K562 (cell line): Measurements from ENCODE around the gene EEPD1. TPM values are rescaled to one million over a fixed set of nuclear protein-coding genes. Genes with fewer than 3 reads are reported as not detected.

Experiments used
- ATAC-seq: fragments of 200-7000 bp; cut with Tn5 transposase; 3 replicates; pipeline ENCODE4 v1.9.1; 2020; ENCODE audit warnings: moderate library complexity
- BruUV-seq: library from RNA; stranded (reverse); fragments of 400-500 nt; replicated peaks from 2 replicates; lab custom pipeline; 2021; lab: Mats Ljungman, UMichigan
- CTCF ChIA-PET: fragments of 300-600 bp; formaldehyde crosslinking; extraction: SDS; loops from one replicate; lab custom pipeline; 2021; ENCODE audit warnings: low intra/inter-chr PET ratio; lab: Yijun Ruan, JAX
- POLR2A ChIA-PET: fragments of 300-600, 350-650 bp; sonication (Branson Sonifier 250); formaldehyde crosslinking; extraction: SDS; loops from one replicate; lab custom pipeline; 2021; ENCODE audit warnings: antibody characterized with exemption, inconsistent platforms; lab: Yijun Ruan, JAX
- DNase-seq, 4 experiments: peaks; one replicate each; pipeline versions ENCODE4 v3.0.0 to v3.0.0-alpha.2; 2011 to 2018; ENCODE audit warnings: low spot score in 3 of 4, mixed read lengths in 3 of 4; ENCODE audit errors: extremely low read depth in 1 of 4
- FAIRE-seq: peaks from 2 replicates; lab custom pipeline; 2011; peaks lifted over from hg19 to GRCh38; lab: Jason Lieb, UNC
- H2AFZ ChIP-seq: 2 replicates; pipeline ENCODE4 v1.6.0; 2011; ENCODE audit warnings: low read depth, low read length, control low read depth, inconsistent platforms
- H3K27ac ChIP-seq: fragments of 200-600 bp; 3 replicates; pipeline ENCODE4 v1.8.0; 2011; ENCODE audit warnings: low read depth, mild to moderate bottlenecking, control low read depth, inconsistent platforms, low read length, moderate library complexity, mixed read lengths; ENCODE audit errors: extremely low read depth
- H3K27me3 ChIP-seq, 2 experiments: fragments of 300-600 bp in 1 of 2; 2 replicates in 1 of 2; 3 replicates in 1 of 2; pipeline versions ENCODE4 v1.6.0 to v1.8.0; 2011; ENCODE audit warnings: inconsistent platforms in 2 of 2, low read length in 2 of 2, mild to moderate bottlenecking in 1 of 2, mixed read lengths in 1 of 2, moderate library complexity in 1 of 2; ENCODE audit not compliant: control insufficient read depth in 2 of 2, insufficient read depth in 2 of 2
- H3K36me3 ChIP-seq: fragments of 300-600 bp; 3 replicates; pipeline ENCODE4 v1.8.0; 2011; ENCODE audit warnings: mild to moderate bottlenecking, low read length, inconsistent platforms; ENCODE audit not compliant: control insufficient read depth, insufficient read depth
- H3K4me1 ChIP-seq, 2 experiments: fragments of 200-600 bp in 1 of 2; replicated peaks in 1 of 2; 2 replicates in 1 of 2; 3 replicates in 1 of 2; pipeline versions ENCODE4 v1.5.1 to v1.8.0; 2011; ENCODE audit warnings: inconsistent platforms in 2 of 2, low read length in 2 of 2, mild to moderate bottlenecking in 1 of 2, mixed read lengths in 1 of 2, moderate library complexity in 1 of 2; ENCODE audit not compliant: control insufficient read depth in 2 of 2, insufficient read depth in 2 of 2
- H3K4me2 ChIP-seq: 2 replicates; pipeline ENCODE4 v1.6.1; 2011; ENCODE audit warnings: low read length, control low read depth, inconsistent platforms, mixed read lengths; ENCODE audit not compliant: insufficient read depth
- H3K4me3 ChIP-seq: fragments of 200-600 bp; sonication (generic), shearing (Covaris generic); 2 replicates; pipeline ENCODE4 v1.5.1; 2016; ENCODE audit warnings: control low read depth, inconsistent platforms
- H3K79me2 ChIP-seq: fragments of 200-600 bp; 3 replicates; pipeline ENCODE4 v1.8.0; 2011; ENCODE audit warnings: low read length, inconsistent platforms; ENCODE audit not compliant: control insufficient read depth, insufficient read depth
- H3K9ac ChIP-seq, 2 experiments: 2 replicates each; pipeline versions ENCODE4 v1.6.0 to v1.6.1; 2011; ENCODE audit warnings: low read depth in 2 of 2, low read length in 2 of 2, control low read depth in 1 of 2, inconsistent platforms in 1 of 2, mild to moderate bottlenecking in 1 of 2, mixed read lengths in 1 of 2; ENCODE audit not compliant: insufficient read depth in 1 of 2
- H3K9me1 ChIP-seq: one replicate; pipeline ENCODE4 v1.6.0; 2011; ENCODE audit warnings: inconsistent platforms, mild to moderate bottlenecking, low read length, moderate library complexity; ENCODE audit not compliant: control insufficient read depth, insufficient read depth
- H3K9me3 ChIP-seq: replicated peaks from 2 replicates; pipeline ENCODE4 v1.5.1; 2011; ENCODE audit warnings: low read depth, low read length, inconsistent platforms; ENCODE audit not compliant: control insufficient read depth, insufficient read depth
- H4K20me1 ChIP-seq: replicated peaks from 2 replicates; pipeline ENCODE4 v1.6.1; 2011; ENCODE audit warnings: low read length, inconsistent platforms, mixed read lengths; ENCODE audit not compliant: control insufficient read depth, insufficient read depth
- ARID4B ChIP-seq: sonication (generic); formaldehyde crosslinking; IDR thresholded peaks from 2 replicates; pipeline ENCODE4 v1.8.0; 2022; ENCODE audit warnings: mild to moderate bottlenecking, missing genetic modification reagents
- FOSL1 ChIP-seq: fragments of 200-800 bp; sonication (Bioruptor generic); conservative IDR thresholded peaks from 2 replicates; pipeline ENCODE4 v1.6.1; 2016; ENCODE audit warnings: missing genetic modification characterization, missing compliant biosample characterization
- WGBS: fragments of 100-300 bp; shearing (Covaris generic); methylation state at CpG from one replicate; pipeline ENCODE4 v1.1.6; 2016; ENCODE audit warnings: low coverage, mixed read lengths; ENCODE audit not compliant: insufficient coverage; ENCODE audit errors: missing lambda C conversion rate; 5-methylcytosine and 5-hydroxymethylcytosine counted together
- in situ Hi-C: fragments of 300-500 bp; cut with MboI; formaldehyde crosslinking; loops from 4 replicates; pipeline ENCODE4 v1.15.0; 2018; ENCODE audit warnings: inconsistent platforms, mixed read lengths
- intact Hi-C: fragments of 100-400 bp; cut with micrococcal nuclease; formaldehyde crosslinking; loops from 2 replicates; pipeline ENCODE4 v1.14.2; 2022
- polyA plus RNA-seq, 8 experiments: library from polyadenylated mRNA; depleted of rRNA in 4 of 8; stranded (reverse) in 5 of 8; unstranded in 3 of 8; fragments of >200 nt; fragmentation: Nextera tagmentation in 2 of 8; fragmentation: Illumina TruSeq in 1 of 8; extraction: Ambion mirVana in 2 of 8; extraction: Trizol in 1 of 8; gene quantifications; 2 replicates each; pipeline versions ENCODE4 v1.2.1 to v1.2.3, GENCODE V29; 2011 to 2014; ENCODE audit warnings: inconsistent platforms in 1 of 8, missing spikeins in 1 of 8
- total RNA-seq, 7 experiments: library from RNA; depleted of rRNA in 6 of 7; stranded (reverse); fragments of >200 nt in 6 of 7; fragmentation: Illumina TruSeq in 2 of 7; extraction: Trizol in 2 of 7; gene quantifications; 2 replicates each; pipeline versions ENCODE4 v1.2.1 to v1.2.3, GENCODE V29; 2011 to 2021; ENCODE audit warnings: low replicate concordance in 1 of 7

The EEPD1 gene
- total and polyA plus RNA-seq, 9 of the 15 experiments (the other 6 are each of a cell fraction or from before 2014, with no cell fraction given) = 0.01 to 1.5 (median 0.74) TPM; not detected in 1

DNA sequence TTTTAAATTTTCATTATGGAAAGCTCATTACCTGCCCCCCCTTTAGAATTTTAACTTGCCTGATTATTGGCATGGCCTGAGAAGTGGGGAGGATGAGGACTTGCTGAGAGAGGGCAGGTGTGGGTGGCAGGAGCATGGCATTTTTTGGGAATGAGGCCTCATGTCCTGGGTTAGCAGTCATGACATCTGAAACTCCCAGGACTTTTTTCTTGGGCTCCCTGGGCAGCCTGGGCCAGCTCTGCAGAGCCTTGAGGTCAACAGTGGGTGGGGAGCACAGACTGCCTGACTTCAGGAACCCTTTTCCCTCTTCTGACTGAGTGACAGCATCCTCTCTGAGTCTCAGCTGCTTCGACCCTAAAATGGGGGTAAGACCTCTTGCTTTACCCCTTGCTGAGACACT is 46.3 kb downstream of the EEPD1 start:
- Histone ChIP-seq H3K9me1 (no peaks in the 10 kb centered on the region), H3K9me3 (no peaks in the 10 kb centered on the region), H3K4me2 (no peak overlapping the region), H4K20me1 (no peaks in the 10 kb centered on the region), H2AFZ (no peak overlapping the region), H3K9ac (no peak overlapping the region), H3K79me2 (no peaks in the 10 kb centered on the region), H3K27me3 (peaks cover 4 to 19% of the 10 kb centered on the region in 2 experiments), H3K36me3 (no peaks in the 10 kb centered on the region), H3K4me1 (peaks cover 0 to 11% of the 10 kb centered on the region in 2 experiments; a peak in 4 of 5 replicates), H3K4me3 (no peak overlapping the region), H3K27ac (no peak overlapping the region)
- 0 out of 2 replicates have a peak, but pooled peaks have one; percentile 24 for TF ChIP-seq FOSL1 (tag)
- TF ChIP-seq ARID4B (CRISPR knock-in tag) = no peak
- intact Hi-C loops (no loop called here), in situ Hi-C loops (no loop called here)
- no peak for FAIRE-seq
- DNase-seq = no peak
- ChIA-PET POLR2A (interaction anchor here (0.6 kb wide), 1 partner anchor 36 kb away, joined by 3 read pairs; no protein-coding TSS in a partner anchor), CTCF (no interaction called here)
- ATAC-seq = no peak
- BruUV-seq = no TSS peak
- WGBS = 0% methylated on average over 1 of the region's 1 CpG
